CD14-positive monocyte (primary cell): ENCODE results near the gene PCDHA9. TPM values are rescaled to one million over a fixed set of nuclear protein-coding genes. Genes with fewer than 3 reads are reported as not detected.
"Not testable (repeated sequence)": the region's sequence is repeated elsewhere in the genome, so short reads cannot be mapped to it uniquely, and the experiment has no call there.

ENCODE experiments used
- DNase-seq, 3 donors: peaks; one replicate each; pipeline ENCODE4 v3.0.0-alpha.2; 2011 to 2022
- H2AFZ ChIP-seq: 2 replicates; pipeline ENCODE4 v1.6.0; 2012; ENCODE audit warnings: mild to moderate bottlenecking, low read depth, low read length, inconsistent platforms; ENCODE audit not compliant: insufficient read depth, poor library complexity, severe bottlenecking
- H3K27ac ChIP-seq, 2 donors: 1 replicate in 1 of 2; 2 replicates in 1 of 2; pipeline ENCODE4 v1.5.1; 2012 to 2013; ENCODE audit warnings: low read length in 2 of 2, control low read depth in 1 of 2, inconsistent platforms in 1 of 2, low read depth in 1 of 2, mild to moderate bottlenecking in 1 of 2
- H3K27me3 ChIP-seq, 2 donors: one replicate each; pipeline versions ENCODE4 v1.6.0 to v1.6.1; 2011 to 2013; ENCODE audit warnings: low read length in 2 of 2; ENCODE audit not compliant: control insufficient read depth in 2 of 2, insufficient read depth in 2 of 2
- H3K36me3 ChIP-seq, 2 donors: replicated peaks in 1 of 2; 1 replicate in 1 of 2; 2 replicates in 1 of 2; pipeline versions ENCODE4 v1.5.1 to v1.6.1; 2012 to 2013; ENCODE audit warnings: low read length in 2 of 2, control low read depth in 1 of 2, inconsistent platforms in 1 of 2, mild to moderate bottlenecking in 1 of 2; ENCODE audit not compliant: insufficient read depth in 2 of 2, control insufficient read depth in 1 of 2
- H3K4me1 ChIP-seq, 2 donors: 1 replicate in 1 of 2; 2 replicates in 1 of 2; pipeline versions ENCODE4 v1.5.1 to v1.6.1; 2012 to 2013; ENCODE audit warnings: low read length in 2 of 2, control low read depth in 1 of 2, inconsistent platforms in 1 of 2, mild to moderate bottlenecking in 1 of 2, moderate library complexity in 1 of 2; ENCODE audit not compliant: insufficient read depth in 2 of 2, control insufficient read depth in 1 of 2
- H3K4me2 ChIP-seq: replicated peaks from 2 replicates; pipeline ENCODE3; 2012; ENCODE audit warnings: low read length, moderate library complexity, mild to moderate bottlenecking; ENCODE audit not compliant: poor library complexity, severe bottlenecking; ENCODE audit errors: extremely low read depth
- H3K4me3 ChIP-seq, 3 experiments: fragments of 200-600 bp in 1 of 3; sonication (generic) in 1 of 3; replicated peaks in 1 of 3; 1 replicate in 2 of 3; 2 replicates in 1 of 3; pipeline ENCODE4 v1.5.1; 2011 to 2013; ENCODE audit warnings: low read length in 3 of 3, mild to moderate bottlenecking in 3 of 3, control low read depth in 2 of 3, low read depth in 2 of 3, inconsistent platforms in 1 of 3, moderate library complexity in 1 of 3
- H3K79me2 ChIP-seq: 2 replicates; pipeline ENCODE4 v1.6.0; 2012; ENCODE audit warnings: mild to moderate bottlenecking, control low read depth, inconsistent platforms, low read length, moderate library complexity; ENCODE audit not compliant: insufficient read depth
- H3K9ac ChIP-seq: 2 replicates; pipeline ENCODE4 v1.6.0; 2017; ENCODE audit warnings: low read length, mild to moderate bottlenecking; ENCODE audit not compliant: insufficient read depth, poor library complexity, severe bottlenecking
- H3K9me3 ChIP-seq, 2 donors: replicated peaks in 1 of 2; 1 replicate in 1 of 2; 2 replicates in 1 of 2; pipeline versions ENCODE4 v1.5.1 to v1.6.1; 2012 to 2013; ENCODE audit warnings: low read length in 2 of 2, control low read depth in 1 of 2; ENCODE audit not compliant: control insufficient read depth in 1 of 2, insufficient read depth in 1 of 2
- H4K20me1 ChIP-seq: 2 replicates; pipeline ENCODE4 v1.6.0; 2012; ENCODE audit warnings: mild to moderate bottlenecking, low read length, control low read depth, moderate library complexity; ENCODE audit not compliant: insufficient read depth
- H3K27ac Mint-ChIP-seq, 7 donors: one replicate each; pipeline ENCODE4 v1.8.0; 2020; ENCODE audit warnings: mild to moderate bottlenecking in 7 of 7, mixed read lengths in 7 of 7, moderate library complexity in 6 of 7, inconsistent platforms in 2 of 7
- H3K27me3 Mint-ChIP-seq, 3 donors: one replicate each; pipeline ENCODE4 v1.8.0; 2021 to 2022; ENCODE audit warnings: low read depth in 3 of 3, mild to moderate bottlenecking in 3 of 3, mixed read lengths in 3 of 3, moderate library complexity in 3 of 3, inconsistent platforms in 1 of 3
- H3K36me3 Mint-ChIP-seq, 2 donors: one replicate each; pipeline ENCODE4 v1.8.0; 2020; ENCODE audit warnings: mixed read lengths in 2 of 2, inconsistent platforms in 1 of 2, mild to moderate bottlenecking in 1 of 2
- H3K4me1 Mint-ChIP-seq: one replicate; pipeline ENCODE4 v1.8.0; 2020; ENCODE audit warnings: mild to moderate bottlenecking, mixed read lengths
- H3K4me3 Mint-ChIP-seq, 2 donors: one replicate each; pipeline ENCODE4 v1.8.0; 2020; ENCODE audit warnings: mild to moderate bottlenecking in 2 of 2, mixed read lengths in 2 of 2, moderate library complexity in 1 of 2
- H3K9me3 Mint-ChIP-seq, 7 donors: one replicate each; pipeline ENCODE4 v1.8.0; 2020 to 2022; ENCODE audit warnings: mixed read lengths in 7 of 7, mild to moderate bottlenecking in 6 of 7, moderate library complexity in 6 of 7, inconsistent platforms in 2 of 7
- WGBS: methylation state at CpG from one replicate; pipeline ENCODE4 v1.1.5; 2013; ENCODE audit warnings: missing lambda C conversion rate; ENCODE audit not compliant: insufficient coverage; 5-methylcytosine and 5-hydroxymethylcytosine counted together
- intact Hi-C, 2 donors: fragments of 100-400 bp; cut with micrococcal nuclease; formaldehyde crosslinking; loops; one replicate each; pipeline versions ENCODE4 v1.15.0 to v1.15.1; 2023
- polyA plus RNA-seq, 3 donors: library from polyadenylated mRNA; depleted of rRNA in 1 of 3; unstranded in 2 of 3; stranded (reverse) in 1 of 3; fragments of 300-500 nt in 2 of 3; fragments of >200 nt in 1 of 3; fragmentation: Illumina TruSeq in 2 of 3; gene quantifications; 1 replicate in 2 of 3; 2 replicates in 1 of 3; pipeline ENCODE4 v1.2.3, GENCODE V29; 2012 to 2021
- TF ChIP-seq, protein P1 (sequence below): fragments of 200-600 bp; IDR thresholded peaks from one replicate; pipeline ENCODE4 v1.8.0; 2022; ENCODE audit warnings: antibody characterized with exemption, mild to moderate bottlenecking

Gene PCDHA9
- polyA plus RNA-seq, 3 donors: not detected

- DNase-seq: no peak
- Mint-ChIP-seq H3K27ac (no peak within 1 kb of the TSS), H3K27me3 (peaks cover 10 to 35% (median 23%) of the 10 kb centered on the region in 3 donors), H3K9me3 (peaks cover 35 to 56% (median 47%) of the 10 kb centered on the region in 7 donors), H3K4me3 (peak within 1 kb of the TSS in 1 of 2 donors; percentile 53), H3K4me1 (no peaks in the 10 kb centered on the region), H3K36me3 (peaks cover 0 to 9% of the 10 kb centered on the region in 2 donors)
- WGBS: 20% methylated on average over 1 of the region's 8 CpGs
- H3K4me2 ChIP-seq: no peak within 1 kb of the TSS
- no peaks in the 10 kb centered on the region for H3K4me1 ChIP-seq
- TF ChIP-seq, protein P1, sequence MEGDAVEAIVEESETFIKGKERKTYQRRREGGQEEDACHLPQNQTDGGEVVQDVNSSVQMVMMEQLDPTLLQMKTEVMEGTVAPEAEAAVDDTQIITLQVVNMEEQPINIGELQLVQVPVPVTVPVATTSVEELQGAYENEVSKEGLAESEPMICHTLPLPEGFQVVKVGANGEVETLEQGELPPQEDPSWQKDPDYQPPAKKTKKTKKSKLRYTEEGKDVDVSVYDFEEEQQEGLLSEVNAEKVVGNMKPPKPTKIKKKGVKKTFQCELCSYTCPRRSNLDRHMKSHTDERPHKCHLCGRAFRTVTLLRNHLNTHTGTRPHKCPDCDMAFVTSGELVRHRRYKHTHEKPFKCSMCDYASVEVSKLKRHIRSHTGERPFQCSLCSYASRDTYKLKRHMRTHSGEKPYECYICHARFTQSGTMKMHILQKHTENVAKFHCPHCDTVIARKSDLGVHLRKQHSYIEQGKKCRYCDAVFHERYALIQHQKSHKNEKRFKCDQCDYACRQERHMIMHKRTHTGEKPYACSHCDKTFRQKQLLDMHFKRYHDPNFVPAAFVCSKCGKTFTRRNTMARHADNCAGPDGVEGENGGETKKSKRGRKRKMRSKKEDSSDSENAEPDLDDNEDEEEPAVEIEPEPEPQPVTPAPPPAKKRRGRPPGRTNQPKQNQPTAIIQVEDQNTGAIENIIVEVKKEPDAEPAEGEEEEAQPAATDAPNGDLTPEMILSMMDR: no peak
- intact Hi-C loops: no loop called here
- H3K36me3 ChIP-seq: no peaks in the 10 kb centered on the region
- H3K27ac ChIP-seq: no peak within 1 kb of the TSS
- peaks cover 38 to 63% of the 10 kb centered on the region in 2 donors for H3K9me3 ChIP-seq
- H3K27me3 ChIP-seq: peaks cover 0 to 19% of the 10 kb centered on the region in 2 donors
- H3K9ac ChIP-seq: no peak within 1 kb of the TSS
- no peak within 1 kb of the TSS for H2AFZ ChIP-seq
- no peaks in the 10 kb centered on the region for H3K79me2 ChIP-seq
- H4K20me1 ChIP-seq: no peaks in the 10 kb centered on the region
- H3K4me3 ChIP-seq: no peak within 1 kb of the TSS
Measured at GRCh38 chr5:140833993-140834392, 14.2 kb upstream of the PCDHA9 start, which contains the start of gene PCDHA7. PCDHA7 (plus strand) TSS chr5:140834269; CDS start chr5:140834384, 115 bp downstream.

DNA sequence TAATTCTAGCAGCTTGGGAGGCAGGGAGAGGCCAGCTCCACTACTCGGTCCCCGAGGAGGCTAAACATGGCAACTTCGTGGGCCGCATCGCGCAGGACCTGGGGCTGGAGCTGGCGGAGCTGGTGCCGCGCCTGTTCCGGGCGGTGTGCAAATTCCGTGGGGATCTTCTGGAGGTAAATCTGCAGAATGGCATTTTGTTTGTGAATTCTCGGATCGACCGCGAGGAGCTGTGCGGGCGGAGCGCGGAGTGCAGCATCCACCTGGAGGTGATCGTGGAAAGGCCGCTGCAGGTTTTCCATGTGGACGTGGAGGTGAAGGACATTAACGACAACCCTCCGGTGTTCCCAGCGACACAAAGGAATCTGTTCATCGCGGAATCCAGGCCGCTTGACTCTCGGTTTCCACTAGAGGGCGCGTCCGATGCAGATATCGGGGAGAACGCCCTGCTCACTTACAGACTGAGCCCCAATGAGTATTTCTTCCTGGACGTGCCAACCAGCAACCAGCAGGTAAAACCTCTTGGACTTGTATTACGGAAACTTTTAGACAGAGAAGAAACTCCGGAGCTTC, 13.7 kb upstream of the PCDHA9 start:
- H3K27ac Mint-ChIP-seq, H3K4me1 Mint-ChIP-seq, H3K4me3 ChIP-seq, H3K36me3 Mint-ChIP-seq, H3K36me3 ChIP-seq, H2AFZ ChIP-seq, H3K9ac ChIP-seq, H3K4me1 ChIP-seq, intact Hi-C loops, H3K4me2 ChIP-seq, H3K79me2 ChIP-seq, DNase-seq, H3K27ac ChIP-seq, H4K20me1 ChIP-seq: not testable (repeated sequence)
- Histone ChIP-seq H3K9me3 (peaks cover 33 to 61% of the 10 kb centered on the region in 2 donors), H3K27me3 (peaks cover 0 to 19% of the 10 kb centered on the region in 2 donors)
- WGBS: 25% methylated on average over 23 of the region's 38 CpGs
- peak overlapping the region in 1 of 2 donors; percentile 53 for H3K4me3 Mint-ChIP-seq
- H3K27me3 Mint-ChIP-seq: peaks cover 10 to 30% (median 20%) of the 10 kb centered on the region in 3 donors
- H3K9me3 Mint-ChIP-seq: peaks cover 30 to 55% (median 42%) of the 10 kb centered on the region in 7 donors
